ENCODE measurements around the gene TTLL8. TPM values are rescaled to one million over a fixed set of nuclear protein-coding genes. Genes with fewer than 3 reads are reported as not detected.

The TTLL8 gene
- total RNA-seq, 3 donors from 2014 or later (not counting 1 experiment from before 2014, with no cell fraction given), result not detected

GRCh38 chr22:50072714-50073538 lies 14.8 kb upstream of the TTLL8 start:
- intact Hi-C loops (cut with micrococcal nuclease), result no loop called here
- Histone ChIP-seq H3K27me3 (ENCODE audit: control insufficient read depth, insufficient read depth, low read length) (no peaks in the 10 kb centered on the region), H3K4me1 (ENCODE audit: control insufficient read depth, insufficient read depth, low read length) (no peaks in the 10 kb centered on the region), H3K27ac (ENCODE audit: low read length) (no peak overlapping the region), H3K36me3 (ENCODE audit: control insufficient read depth, insufficient read depth, low read length) (peaks cover 38% of the 10 kb centered on the region), H3K4me3 (ENCODE audit: low read length) (no peak overlapping the region), H3K9me3 (ENCODE audit: control insufficient read depth, insufficient read depth, low read length) (no peaks in the 10 kb centered on the region)
- Mint-ChIP-seq H3K36me3 (peaks cover 7% of the 10 kb centered on the region), H3K27ac (no peak overlapping the region), H3K9me3 (no peaks in the 10 kb centered on the region), H3K4me3 (no peak overlapping the region), H3K4me1 (peaks cover 0 to 6% of the 10 kb centered on the region in 2 donors), H3K27me3 (ENCODE audit: low read depth in 2 of 2) (no peaks in the 10 kb centered on the region)
- WGBS (ENCODE audit: insufficient coverage), result 89% methylated on average over 28 of the region's 28 CpGs
- no peak for TF ChIP-seq CTCF (IDR thresholded peaks at IDR 0.05)
- ATAC-seq (no peak), DNase-seq (no peak)

- DNase-seq (no peak), ATAC-seq (no peak)
Measured at GRCh38 chr22:50072167-50072555, 14.1 kb upstream of the TTLL8 start.

GRCh38 chr22:50071432-50072166 lies 13.5 kb upstream of the TTLL8 start:
- H3K27me3 Mint-ChIP-seq (ENCODE audit: low read depth in 2 of 2), result no peaks in the 10 kb centered on the region

More at GRCh38 chr22:50072167-50072555, 14.1 kb upstream of the TTLL8 start:
- H3K27me3 ChIP-seq (ENCODE audit: control insufficient read depth, insufficient read depth, low read length), result no peaks in the 10 kb centered on the region
- no peak overlapping the region for H3K27ac Mint-ChIP-seq
- H3K9me3 Mint-ChIP-seq, result no peaks in the 10 kb centered on the region
- peaks cover 7% of the 10 kb centered on the region for H3K36me3 Mint-ChIP-seq
- H3K36me3 ChIP-seq (ENCODE audit: control insufficient read depth, insufficient read depth, low read length), result peaks cover 36% of the 10 kb centered on the region
- no peaks in the 10 kb centered on the region for H3K4me1 ChIP-seq (ENCODE audit: control insufficient read depth, insufficient read depth, low read length)
- peaks cover 0 to 6% of the 10 kb centered on the region in 2 donors for H3K4me1 Mint-ChIP-seq
- no peak overlapping the region for H3K27ac ChIP-seq (ENCODE audit: low read length)
- 82% methylated on average over 9 of the region's 9 CpGs for WGBS (ENCODE audit: insufficient coverage)
- H3K27me3 Mint-ChIP-seq (ENCODE audit: low read depth in 2 of 2), result no peaks in the 10 kb centered on the region
- intact Hi-C loops (cut with micrococcal nuclease), result no loop called here
- no peak overlapping the region for H3K4me3 ChIP-seq (ENCODE audit: low read length)
- H3K9me3 ChIP-seq (ENCODE audit: control insufficient read depth, insufficient read depth, low read length), result no peaks in the 10 kb centered on the region
- H3K4me3 Mint-ChIP-seq, result no peak overlapping the region
- no peak for TF ChIP-seq CTCF (IDR thresholded peaks at IDR 0.05)

More at GRCh38 chr22:50071432-50072166, 13.5 kb upstream of the TTLL8 start:
- peaks cover 0 to 6% of the 10 kb centered on the region in 2 donors for H3K4me1 Mint-ChIP-seq
- H3K4me1 ChIP-seq (ENCODE audit: control insufficient read depth, insufficient read depth, low read length), result no peaks in the 10 kb centered on the region
- ATAC-seq, result no peak
- 84% methylated on average over 14 of the region's 14 CpGs for WGBS (ENCODE audit: insufficient coverage)
- H3K9me3 Mint-ChIP-seq, result no peaks in the 10 kb centered on the region
- H3K9me3 ChIP-seq (ENCODE audit: control insufficient read depth, insufficient read depth, low read length), result no peaks in the 10 kb centered on the region
- H3K36me3 ChIP-seq (ENCODE audit: control insufficient read depth, insufficient read depth, low read length), result peaks cover 34% of the 10 kb centered on the region
- H3K4me3 ChIP-seq (ENCODE audit: low read length), result no peak overlapping the region
- peaks cover 4% of the 10 kb centered on the region for H3K36me3 Mint-ChIP-seq
- H3K27ac Mint-ChIP-seq, result no peak overlapping the region
- DNase-seq, result no peak
- H3K4me3 Mint-ChIP-seq, result no peak overlapping the region
- no peak for TF ChIP-seq CTCF (IDR thresholded peaks at IDR 0.05)
- intact Hi-C loops (cut with micrococcal nuclease), result no loop called here
- H3K27ac ChIP-seq (ENCODE audit: low read length), result no peak overlapping the region
- H3K27me3 ChIP-seq (ENCODE audit: control insufficient read depth, insufficient read depth, low read length), result no peaks in the 10 kb centered on the region
